NB4 (cell line): ENCODE measurements around the gene TCERG1L.

Experiments
- CTCF ChIP-seq: IDR thresholded peaks from one replicate; pipeline ENCODE4 v1.5.1; 2012; ENCODE audit warnings: low read depth, low read length
- MAX ChIP-seq: IDR thresholded peaks from 2 replicates; pipeline ENCODE4 v1.6.1; 2011; ENCODE audit warnings: low read depth, low read length
- MYC ChIP-seq: IDR thresholded peaks from 2 replicates; pipeline ENCODE4 v1.6.1; 2011; ENCODE audit warnings: low read depth, low read length
- POLR2A ChIP-seq: IDR thresholded peaks from 2 replicates; pipeline ENCODE4 v1.6.1; 2011; ENCODE audit warnings: mild to moderate bottlenecking; ENCODE audit not compliant: insufficient read length; ENCODE audit errors: extremely low read depth

- TF ChIP-seq CTCF (no peak), POLR2A (no peak), MAX (no peak), MYC (no peak)
Observed at GRCh38 chr10:131203456-131204357, 107.8 kb downstream of the TCERG1L start.
